ENCODE results near the gene ZNF879. TPM values are rescaled to one million over a fixed set of nuclear protein-coding genes. Genes with fewer than 3 reads are reported as not detected.

Gene ZNF879
- total and polyA plus RNA-seq, 9 of the 15 experiments (the other 6 are each of a cell fraction or from before 2014, with no cell fraction given): 0.01 to 0.80 (median 0.33) TPM

DNA sequence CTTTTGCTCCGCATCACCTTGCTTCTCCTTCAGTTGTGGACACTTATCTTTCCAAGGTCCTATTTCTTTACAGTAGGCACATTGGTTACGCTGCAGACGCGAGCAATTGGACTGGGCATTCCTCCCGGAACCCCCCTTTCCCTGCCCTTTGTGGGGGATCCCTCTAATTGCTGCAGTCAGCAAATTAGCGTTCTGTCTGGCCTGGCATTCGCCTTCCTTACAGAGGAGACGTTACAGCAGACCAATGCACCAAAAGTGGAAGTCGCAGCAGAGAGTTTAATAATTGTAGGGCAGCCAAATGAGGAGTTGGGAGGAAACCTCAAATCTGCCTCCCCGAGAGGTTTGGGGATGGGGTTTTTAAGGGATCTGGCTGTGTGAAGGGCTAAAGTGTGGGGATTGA, 31.3 kb downstream of the ZNF879 start:
- FAIRE-seq (no peak), ATAC-seq (no peak), DNase-seq (ENCODE audit: extremely low read depth in 1 of 4, low spot score in 3 of 4) (no peak)
- H2AFZ ChIP-seq (ENCODE audit: low read depth, low read length): no peak overlapping the region
- H3K4me1 ChIP-seq (replicated peaks in 1 of 2; ENCODE audit: control insufficient read depth in 2 of 2, insufficient read depth in 2 of 2, low read length in 2 of 2): no peaks in the 10 kb centered on the region; a peak in 1 of 5 replicates
- no peaks in the 10 kb centered on the region for H3K9me3 ChIP-seq (replicated peaks; ENCODE audit: control insufficient read depth, insufficient read depth, low read depth, low read length)
- POLR2A ChIA-PET: no interaction called here
- WGBS (ENCODE audit: insufficient coverage, low coverage, missing lambda C conversion rate): 2% methylated on average over 10 of the region's 10 CpGs
- H3K9me1 ChIP-seq (ENCODE audit: control insufficient read depth, insufficient read depth, low read length): no peaks in the 10 kb centered on the region
- in situ Hi-C loops (cut with MboI) (no loop called here), intact Hi-C loops (cut with micrococcal nuclease) (no loop called here)
- CTCF ChIA-PET (ENCODE audit: low intra/inter-chr PET ratio): no interaction called here
- H3K79me2 ChIP-seq (ENCODE audit: control insufficient read depth, insufficient read depth, low read length): no peaks in the 10 kb centered on the region
- H3K27ac ChIP-seq (ENCODE audit: extremely low read depth, low read depth, low read length): no peak overlapping the region
- H4K20me1 ChIP-seq (replicated peaks; ENCODE audit: control insufficient read depth, insufficient read depth, low read length): no peaks in the 10 kb centered on the region
- H3K4me3 ChIP-seq: no peak overlapping the region
- no peak overlapping the region for H3K9ac ChIP-seq (ENCODE audit: insufficient read depth in 1 of 2, low read depth in 2 of 2, low read length in 2 of 2)
- no TSS peak for BruUV-seq (replicated peaks)
- H3K27me3 ChIP-seq (ENCODE audit: control insufficient read depth in 2 of 2, insufficient read depth in 2 of 2, low read length in 2 of 2): no peaks in the 10 kb centered on the region
- peak; percentile 35; the same call in 1 of the 2 replicates for TF ChIP-seq MAFF (IDR thresholded peaks at IDR 0.05; ENCODE audit: low read length)
- TF ChIP-seq SMAD2 (IDR thresholded peaks at IDR 0.05; ENCODE audit: low read depth, low read length): no peak
- no peak for TF ChIP-seq U2AF2 (optimal IDR thresholded peaks at IDR 0.05; ENCODE audit: low read depth, low read length)
- TF ChIP-seq NFATC3 (IDR thresholded peaks at IDR 0.05): no peak
- peak; percentile 26; the same call in 1 of the 2 replicates for TF ChIP-seq MAFK (IDR thresholded peaks at IDR 0.05; ENCODE audit: low read length)
- no peak for TF ChIP-seq GATAD2B (IDR thresholded peaks at IDR 0.05; ENCODE audit: borderline replicate concordance)
- H3K4me2 ChIP-seq (ENCODE audit: insufficient read depth, low read length): no peak overlapping the region
- no peaks in the 10 kb centered on the region for H3K36me3 ChIP-seq (ENCODE audit: control insufficient read depth, insufficient read depth, low read length)

DNA sequence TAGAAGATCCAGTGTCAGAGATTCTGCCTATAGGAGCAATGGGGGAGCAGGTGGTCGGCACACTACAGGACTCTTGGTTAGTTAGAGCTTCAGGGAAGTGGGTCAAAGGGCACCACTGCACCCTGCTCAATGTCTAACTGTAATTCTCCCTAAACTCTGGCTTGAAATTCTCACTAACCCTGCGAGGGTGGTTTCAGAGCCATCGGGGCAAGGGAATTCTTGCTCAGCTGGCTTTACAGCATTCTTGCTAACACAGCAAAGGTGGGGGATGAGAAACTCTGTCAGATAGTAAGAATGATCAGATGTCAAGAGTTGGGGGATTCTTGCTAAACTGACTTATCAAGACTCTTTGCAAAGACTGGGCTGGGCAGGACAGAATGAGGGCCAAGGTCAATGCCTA, 31.8 kb downstream of the ZNF879 start:
- ATAC-seq (no peak), FAIRE-seq (no peak), DNase-seq (ENCODE audit: extremely low read depth in 1 of 4, low spot score in 3 of 4) (no peak)
- Histone ChIP-seq H3K27ac (ENCODE audit: extremely low read depth, low read depth, low read length) (no peak overlapping the region), H3K4me3 (no peak overlapping the region), H3K36me3 (ENCODE audit: control insufficient read depth, insufficient read depth, low read length) (no peaks in the 10 kb centered on the region), H3K9ac (ENCODE audit: insufficient read depth in 1 of 2, low read depth in 2 of 2, low read length in 2 of 2) (no peak overlapping the region), H3K9me1 (ENCODE audit: control insufficient read depth, insufficient read depth, low read length) (no peaks in the 10 kb centered on the region), H3K79me2 (ENCODE audit: control insufficient read depth, insufficient read depth, low read length) (no peaks in the 10 kb centered on the region), H3K4me2 (ENCODE audit: insufficient read depth, low read length) (no peak overlapping the region), H2AFZ (ENCODE audit: low read depth, low read length) (no peak overlapping the region), H4K20me1 (replicated peaks; ENCODE audit: control insufficient read depth, insufficient read depth, low read length) (no peaks in the 10 kb centered on the region), H3K4me1 (replicated peaks in 1 of 2; ENCODE audit: control insufficient read depth in 2 of 2, insufficient read depth in 2 of 2, low read length in 2 of 2) (peaks cover 0 to 5% of the 10 kb centered on the region in 2 experiments; a peak in 2 of 5 replicates), H3K27me3 (ENCODE audit: control insufficient read depth in 2 of 2, insufficient read depth in 2 of 2, low read length in 2 of 2) (no peaks in the 10 kb centered on the region), H3K9me3 (replicated peaks; ENCODE audit: control insufficient read depth, insufficient read depth, low read depth, low read length) (no peaks in the 10 kb centered on the region)
- intact Hi-C loops (cut with micrococcal nuclease): no loop called here
- no TSS peak for BruUV-seq (replicated peaks)
- CTCF ChIA-PET (ENCODE audit: low intra/inter-chr PET ratio): no interaction called here
- in situ Hi-C loops (cut with MboI): no loop called here
- POLR2A ChIA-PET: no interaction called here
- WGBS (ENCODE audit: insufficient coverage, low coverage, missing lambda C conversion rate): 4% methylated on average over 3 of the region's 3 CpGs
- no peak for TF ChIP-seq NR4A1 (CRISPR knock-in tag; IDR thresholded peaks at IDR 0.05)
- TF ChIP-seq NR4A1 (tag; IDR thresholded peaks at IDR 0.05): no peak
- TF ChIP-seq ETS2 (tag; IDR thresholded peaks at IDR 0.05; ENCODE audit: borderline replicate concordance, poor library complexity, severe bottlenecking): no peak
- TF ChIP-seq TEAD1 (CRISPR knock-in tag; IDR thresholded peaks at IDR 0.05): no peak
- TF ChIP-seq ZNF316 (IDR thresholded peaks at IDR 0.05): no peak
- TF ChIP-seq FOXA1 (IDR thresholded peaks at IDR 0.05; ENCODE audit: borderline replicate concordance): no peak
- no peak for TF ChIP-seq U2AF2 (optimal IDR thresholded peaks at IDR 0.05; ENCODE audit: low read depth, low read length)
- TF ChIP-seq ZC3H4 (CRISPR knock-in tag; IDR thresholded peaks at IDR 0.05; ENCODE audit: borderline replicate concordance): no peak
- TF ChIP-seq, protein P1, sequence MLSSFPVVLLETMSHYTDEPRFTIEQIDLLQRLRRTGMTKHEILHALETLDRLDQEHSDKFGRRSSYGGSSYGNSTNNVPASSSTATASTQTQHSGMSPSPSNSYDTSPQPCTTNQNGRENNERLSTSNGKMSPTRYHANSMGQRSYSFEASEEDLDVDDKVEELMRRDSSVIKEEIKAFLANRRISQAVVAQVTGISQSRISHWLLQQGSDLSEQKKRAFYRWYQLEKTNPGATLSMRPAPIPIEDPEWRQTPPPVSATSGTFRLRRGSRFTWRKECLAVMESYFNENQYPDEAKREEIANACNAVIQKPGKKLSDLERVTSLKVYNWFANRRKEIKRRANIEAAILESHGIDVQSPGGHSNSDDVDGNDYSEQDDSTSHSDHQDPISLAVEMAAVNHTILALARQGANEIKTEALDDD (IDR thresholded peaks at IDR 0.05): no peak
- TF ChIP-seq TEAD2 (tag; IDR thresholded peaks at IDR 0.05): no peak
- TF ChIP-seq, protein P2, sequence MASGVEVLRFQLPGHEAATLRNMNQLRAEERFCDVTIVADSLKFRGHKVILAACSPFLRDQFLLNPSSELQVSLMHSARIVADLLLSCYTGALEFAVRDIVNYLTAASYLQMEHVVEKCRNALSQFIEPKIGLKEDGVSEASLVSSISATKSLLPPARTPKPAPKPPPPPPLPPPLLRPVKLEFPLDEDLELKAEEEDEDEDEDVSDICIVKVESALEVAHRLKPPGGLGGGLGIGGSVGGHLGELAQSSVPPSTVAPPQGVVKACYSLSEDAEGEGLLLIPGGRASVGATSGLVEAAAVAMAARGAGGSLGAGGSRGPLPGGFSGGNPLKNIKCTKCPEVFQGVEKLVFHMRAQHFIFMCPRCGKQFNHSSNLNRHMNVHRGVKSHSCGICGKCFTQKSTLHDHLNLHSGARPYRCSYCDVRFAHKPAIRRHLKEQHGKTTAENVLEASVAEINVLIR (CRISPR knock-in tag; IDR thresholded peaks at IDR 0.05): no peak
- TF ChIP-seq HNRNPL (IDR thresholded peaks at IDR 0.05; ENCODE audit: low read depth, low read length): no peak
- no peak for TF ChIP-seq ZNF232 (CRISPR knock-in tag; IDR thresholded peaks at IDR 0.05)

Measured in K562 (cell line).